ENCODE results near the gene CDC5L.

CDC5L gene

DNA sequence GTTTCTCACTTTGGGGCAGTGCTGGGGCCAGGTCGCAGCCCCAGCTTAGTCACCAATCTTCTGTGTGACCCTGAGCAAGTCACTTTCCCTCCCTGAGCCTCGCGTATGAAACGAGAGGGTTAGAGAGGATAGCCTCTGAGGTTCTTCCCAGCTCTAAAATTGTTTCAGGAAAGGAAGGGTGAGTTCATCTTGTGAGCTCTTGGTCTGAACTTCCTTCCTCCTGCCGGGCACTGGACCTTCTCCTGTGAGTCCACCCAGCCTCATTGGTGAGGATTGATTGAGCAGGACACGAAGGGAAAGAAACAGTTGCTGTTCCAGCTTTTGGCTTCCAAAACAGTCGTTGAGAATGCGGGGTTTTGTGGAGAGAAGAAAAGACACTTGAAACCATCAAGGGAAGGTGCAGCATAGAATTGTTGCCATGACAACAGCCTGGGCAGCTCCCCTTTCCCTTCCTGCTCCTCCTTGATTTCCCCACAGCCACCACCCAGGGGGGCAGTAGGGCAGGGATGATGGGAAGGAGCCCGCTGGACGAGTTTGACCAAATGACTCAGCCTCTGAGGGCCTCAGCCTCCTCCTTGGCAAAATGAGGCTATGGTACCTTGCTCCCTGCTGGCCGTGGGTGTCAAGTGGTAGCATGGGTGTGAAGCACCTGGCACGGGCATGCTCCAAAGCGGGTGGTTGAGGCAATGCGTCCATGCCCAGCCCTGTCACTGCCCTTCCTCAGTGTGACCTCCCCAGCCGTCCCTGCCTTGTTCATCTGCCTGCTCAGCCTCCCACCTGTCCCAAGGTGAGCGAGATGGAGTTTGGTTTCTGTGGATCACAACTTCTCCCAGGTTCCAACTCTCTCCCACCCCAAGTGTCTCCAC lies 107.8 kb downstream of the CDC5L start:
- H3K27me3 ChIP-seq (ENCODE audit: low read length): no peaks in the 10 kb centered on the region
- H3K27ac ChIP-seq (ENCODE audit: low read depth, low read length): no peak overlapping the region
- no peak overlapping the region for H3K4me3 ChIP-seq (ENCODE audit: insufficient read depth, low read length, poor library complexity, severe bottlenecking)
- no peaks in the 10 kb centered on the region for H3K9me3 ChIP-seq (ENCODE audit: insufficient read depth, low read length)
- TF ChIP-seq EZH2phosphoT487 (conservative IDR thresholded peaks at IDR 0.05; ENCODE audit: low read length): no peak
- TF ChIP-seq, protein P1, sequence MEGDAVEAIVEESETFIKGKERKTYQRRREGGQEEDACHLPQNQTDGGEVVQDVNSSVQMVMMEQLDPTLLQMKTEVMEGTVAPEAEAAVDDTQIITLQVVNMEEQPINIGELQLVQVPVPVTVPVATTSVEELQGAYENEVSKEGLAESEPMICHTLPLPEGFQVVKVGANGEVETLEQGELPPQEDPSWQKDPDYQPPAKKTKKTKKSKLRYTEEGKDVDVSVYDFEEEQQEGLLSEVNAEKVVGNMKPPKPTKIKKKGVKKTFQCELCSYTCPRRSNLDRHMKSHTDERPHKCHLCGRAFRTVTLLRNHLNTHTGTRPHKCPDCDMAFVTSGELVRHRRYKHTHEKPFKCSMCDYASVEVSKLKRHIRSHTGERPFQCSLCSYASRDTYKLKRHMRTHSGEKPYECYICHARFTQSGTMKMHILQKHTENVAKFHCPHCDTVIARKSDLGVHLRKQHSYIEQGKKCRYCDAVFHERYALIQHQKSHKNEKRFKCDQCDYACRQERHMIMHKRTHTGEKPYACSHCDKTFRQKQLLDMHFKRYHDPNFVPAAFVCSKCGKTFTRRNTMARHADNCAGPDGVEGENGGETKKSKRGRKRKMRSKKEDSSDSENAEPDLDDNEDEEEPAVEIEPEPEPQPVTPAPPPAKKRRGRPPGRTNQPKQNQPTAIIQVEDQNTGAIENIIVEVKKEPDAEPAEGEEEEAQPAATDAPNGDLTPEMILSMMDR (IDR thresholded peaks at IDR 0.05; ENCODE audit: insufficient read depth, low read length, poor library complexity, severe bottlenecking): no peak
- H3F3A ChIP-seq (ENCODE audit: insufficient read depth): no peaks in the 10 kb centered on the region
- no peak overlapping the region for H3K4me2 ChIP-seq (ENCODE audit: low read depth, low read length, poor library complexity, severe bottlenecking)
- H4K20me1 ChIP-seq (ENCODE audit: low read depth, low read length): no peaks in the 10 kb centered on the region
- no peaks in the 10 kb centered on the region for H3K36me3 ChIP-seq (ENCODE audit: low read length)
- H3K9me2 ChIP-seq (replicated peaks; ENCODE audit: insufficient read depth, low read length): no peaks in the 10 kb centered on the region
- H3K79me2 ChIP-seq (ENCODE audit: insufficient read depth, low read length): no peaks in the 10 kb centered on the region
- H3K9ac ChIP-seq (ENCODE audit: low read length): no peak overlapping the region
- H2AFZ ChIP-seq (ENCODE audit: low read depth, low read length, severe bottlenecking): no peak overlapping the region

DNA sequence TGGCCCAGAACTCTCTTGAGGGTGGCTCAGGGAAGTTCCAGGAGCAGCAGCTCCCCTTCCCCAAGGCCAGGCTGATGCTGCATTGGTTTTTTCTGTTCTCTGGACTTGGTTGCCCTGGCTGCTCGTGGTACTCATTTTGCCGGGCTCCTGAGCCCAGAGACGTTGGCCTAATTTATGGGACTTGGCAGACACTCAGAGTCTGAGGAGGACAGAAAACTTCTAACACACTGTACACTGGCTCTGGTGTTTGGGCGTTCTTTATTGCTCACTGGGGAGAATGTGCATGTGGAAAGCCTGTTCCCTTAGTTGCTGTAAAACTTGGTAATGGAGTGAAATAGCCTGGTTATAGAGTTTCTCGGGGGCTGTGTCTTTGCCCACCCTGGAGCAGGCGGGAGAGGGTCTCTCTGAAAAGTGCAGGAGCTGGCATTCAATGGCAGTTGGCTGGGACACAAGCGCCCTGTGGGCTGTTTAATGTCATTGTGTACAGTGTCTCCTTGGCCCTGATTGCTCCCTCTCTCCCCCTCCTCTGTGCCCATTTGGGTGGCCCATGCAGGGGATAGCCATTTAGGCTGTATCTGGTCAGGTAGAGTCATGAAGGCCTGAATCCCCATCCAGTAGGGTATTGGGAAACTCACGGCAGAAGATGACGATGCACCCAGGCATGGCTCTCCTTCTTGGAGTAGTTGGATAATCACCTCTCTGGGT lies 109.3 kb downstream of the CDC5L start:
- Histone ChIP-seq H3K9me2 (replicated peaks; ENCODE audit: insufficient read depth, low read length) (no peaks in the 10 kb centered on the region), H3K79me2 (ENCODE audit: insufficient read depth, low read length) (no peaks in the 10 kb centered on the region), H3K9me3 (ENCODE audit: insufficient read depth, low read length) (no peaks in the 10 kb centered on the region), H3K27ac (ENCODE audit: low read depth, low read length) (no peak overlapping the region), H3K36me3 (ENCODE audit: low read length) (no peaks in the 10 kb centered on the region), H3F3A (ENCODE audit: insufficient read depth) (no peaks in the 10 kb centered on the region), H2AFZ (ENCODE audit: low read depth, low read length, severe bottlenecking) (no peak overlapping the region), H3K27me3 (ENCODE audit: low read length) (no peaks in the 10 kb centered on the region), H4K20me1 (ENCODE audit: low read depth, low read length) (no peaks in the 10 kb centered on the region), H3K4me2 (ENCODE audit: low read depth, low read length, poor library complexity, severe bottlenecking) (no peak overlapping the region), H3K9ac (ENCODE audit: low read length) (no peak overlapping the region), H3K4me3 (ENCODE audit: insufficient read depth, low read length, poor library complexity, severe bottlenecking) (no peak overlapping the region)
- no peak for TF ChIP-seq EZH2phosphoT487 (conservative IDR thresholded peaks at IDR 0.05; ENCODE audit: low read length)
- TF ChIP-seq, protein P1 (IDR thresholded peaks at IDR 0.05; ENCODE audit: insufficient read depth, low read length, poor library complexity, severe bottlenecking): no peak

DNA sequence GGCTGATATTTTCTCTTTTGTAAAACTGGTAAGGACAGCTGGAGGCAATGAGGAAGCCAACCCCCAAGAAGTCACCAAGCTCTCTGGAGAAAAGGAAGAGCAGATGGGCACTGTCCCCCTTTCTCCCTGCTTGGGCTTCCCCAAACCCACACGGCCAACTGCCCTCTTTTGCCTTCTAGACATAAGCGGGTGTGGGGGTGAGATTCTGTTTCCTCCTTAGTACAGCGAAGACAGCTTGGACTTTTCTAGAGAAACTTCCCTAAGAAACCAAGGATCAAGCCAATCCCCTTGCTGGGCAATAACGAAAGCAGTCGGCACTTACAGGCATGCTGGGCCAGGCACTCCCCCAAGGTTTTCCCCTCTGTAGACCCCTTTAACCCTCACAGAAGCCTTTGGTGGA lies 110.3 kb downstream of the CDC5L start:
- Histone ChIP-seq H3K36me3 (ENCODE audit: low read length) (no peaks in the 10 kb centered on the region), H2AFZ (ENCODE audit: low read depth, low read length, severe bottlenecking) (no peak overlapping the region), H3K9me3 (ENCODE audit: insufficient read depth, low read length) (no peaks in the 10 kb centered on the region), H3K9ac (ENCODE audit: low read length) (no peak overlapping the region), H3F3A (ENCODE audit: insufficient read depth) (no peaks in the 10 kb centered on the region), H3K79me2 (ENCODE audit: insufficient read depth, low read length) (no peaks in the 10 kb centered on the region), H3K9me2 (replicated peaks; ENCODE audit: insufficient read depth, low read length) (no peaks in the 10 kb centered on the region), H3K27me3 (ENCODE audit: low read length) (no peaks in the 10 kb centered on the region), H3K4me2 (ENCODE audit: low read depth, low read length, poor library complexity, severe bottlenecking) (no peak overlapping the region), H3K4me3 (ENCODE audit: insufficient read depth, low read length, poor library complexity, severe bottlenecking) (no peak overlapping the region), H4K20me1 (ENCODE audit: low read depth, low read length) (no peaks in the 10 kb centered on the region), H3K27ac (ENCODE audit: low read depth, low read length) (no peak overlapping the region)
- TF ChIP-seq EZH2phosphoT487 (conservative IDR thresholded peaks at IDR 0.05; ENCODE audit: low read length): no peak
- TF ChIP-seq, protein P1 (IDR thresholded peaks at IDR 0.05; ENCODE audit: insufficient read depth, low read length, poor library complexity, severe bottlenecking): no peak
